ENCODE results near the gene MYO6. TPM values are rescaled to one million over a fixed set of nuclear protein-coding genes. Genes with fewer than 3 reads are reported as not detected.
A peak's percentile ranks its signal among the peaks of the same experiment; 100 is the strongest.

Gene MYO6
- total RNA-seq, 1 donor from 2014 or later, result 66.2 TPM

- intact Hi-C loops (cut with DNase I), result no loop called here
These were observed 99.2 kb downstream of the MYO6 start for GRCh38 chr6:75848274-75848673.

GRCh38 chr6:75849329-75850025 is 100.4 kb downstream of the MYO6 start:
- TF ChIP-seq CTCF (IDR thresholded peaks at IDR 0.05), result no peak
- peaks cover 6% of the 10 kb centered on the region for H3K4me1 ChIP-seq
- H3K27me3 ChIP-seq, result no peaks in the 10 kb centered on the region
- peak overlapping the region; percentile 3 for H3K27ac ChIP-seq
- no peak overlapping the region for H3K4me3 ChIP-seq
- no peaks in the 10 kb centered on the region for H3K36me3 ChIP-seq
- H3K9me3 ChIP-seq, result no peaks in the 10 kb centered on the region
- intact Hi-C loops (cut with DNase I), result no loop called here
- ATAC-seq (no peak), DNase-seq (no peak)

More at GRCh38 chr6:75848274-75848673, 99.2 kb downstream of the MYO6 start:
- ATAC-seq (no peak), DNase-seq (no peak)
- TF ChIP-seq CTCF (IDR thresholded peaks at IDR 0.05), result no peak
- Histone ChIP-seq H3K27me3 (no peaks in the 10 kb centered on the region), H3K9me3 (no peaks in the 10 kb centered on the region), H3K27ac (no peak overlapping the region), H3K36me3 (no peaks in the 10 kb centered on the region), H3K4me1 (peaks cover 7% of the 10 kb centered on the region), H3K4me3 (no peak overlapping the region)

- Histone ChIP-seq H3K36me3 (no peaks in the 10 kb centered on the region), H3K4me3 (no peak overlapping the region), H3K4me1 (peaks cover 6% of the 10 kb centered on the region), H3K9me3 (no peaks in the 10 kb centered on the region), H3K27ac (no peak overlapping the region), H3K27me3 (no peaks in the 10 kb centered on the region)
- DNase-seq, result no peak
- ATAC-seq, result no peak
- intact Hi-C loops (cut with DNase I), result no loop called here
- TF ChIP-seq CTCF (IDR thresholded peaks at IDR 0.05), result no peak
These were observed 101.2 kb downstream of the MYO6 start for GRCh38 chr6:75850026-75850833.

GRCh38 chr6:75852721-75853120 is 103.7 kb downstream of the MYO6 start:
- Histone ChIP-seq H3K4me3 (no peak overlapping the region), H3K9me3 (no peaks in the 10 kb centered on the region), H3K36me3 (no peaks in the 10 kb centered on the region), H3K27me3 (no peaks in the 10 kb centered on the region), H3K4me1 (peaks cover 6% of the 10 kb centered on the region), H3K27ac (no peak overlapping the region)
- TF ChIP-seq CTCF (IDR thresholded peaks at IDR 0.05), result no peak
- DNase-seq (no peak), ATAC-seq (peak; percentile 32)
- intact Hi-C loops (cut with DNase I), result no loop called here

GRCh38 chr6:75853806-75854205 is 104.8 kb downstream of the MYO6 start:
- Histone ChIP-seq H3K4me1 (peaks cover 6% of the 10 kb centered on the region), H3K9me3 (no peaks in the 10 kb centered on the region), H3K27me3 (no peaks in the 10 kb centered on the region), H3K4me3 (no peak overlapping the region), H3K27ac (no peak overlapping the region), H3K36me3 (no peaks in the 10 kb centered on the region)
- intact Hi-C loops (cut with DNase I), result no loop called here
- DNase-seq, result no peak
- TF ChIP-seq CTCF (IDR thresholded peaks at IDR 0.05), result no peak
- ATAC-seq, result no peak
